ENCODE data around the gene CDH11.

DNA sequence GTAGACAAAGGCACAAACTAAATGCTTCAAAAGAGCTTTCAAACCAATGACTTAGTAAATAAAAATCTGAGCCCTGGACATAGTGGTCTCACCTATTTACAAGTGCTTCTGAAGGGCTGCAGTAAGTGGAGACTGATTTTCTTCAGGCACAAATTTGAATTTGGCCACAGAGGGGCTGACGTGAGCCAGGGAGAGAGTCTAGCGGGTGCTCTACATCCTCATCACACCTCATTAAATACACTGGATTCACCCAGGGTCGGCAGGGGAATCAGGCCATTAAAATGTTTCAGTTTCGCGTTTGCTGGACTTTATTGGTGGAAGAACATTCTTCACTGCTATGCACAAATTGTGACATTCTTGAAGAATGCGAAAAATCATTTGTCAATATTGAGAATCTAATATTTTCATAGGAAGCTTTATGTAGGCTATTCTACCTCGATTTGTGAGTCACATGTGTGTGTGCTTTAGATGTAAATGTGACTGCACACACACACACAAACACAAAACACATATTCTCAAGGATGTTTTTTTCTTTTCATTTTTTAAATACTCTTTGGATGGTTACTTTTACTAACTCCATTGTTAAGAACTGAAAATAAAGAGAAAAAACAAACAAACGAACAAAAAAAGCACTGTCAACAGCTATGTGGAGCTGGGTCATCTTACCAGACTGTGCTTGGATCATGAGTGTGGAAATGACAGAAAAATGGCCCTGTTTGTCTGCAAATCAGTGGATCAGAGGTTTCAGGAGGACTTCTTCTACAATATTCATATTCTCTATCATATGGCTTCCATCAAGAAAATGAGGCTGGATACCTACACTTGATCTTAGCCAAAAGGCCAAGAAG, 58.9 kb downstream of the CDH11 start:
- TF ChIP-seq, protein P1, sequence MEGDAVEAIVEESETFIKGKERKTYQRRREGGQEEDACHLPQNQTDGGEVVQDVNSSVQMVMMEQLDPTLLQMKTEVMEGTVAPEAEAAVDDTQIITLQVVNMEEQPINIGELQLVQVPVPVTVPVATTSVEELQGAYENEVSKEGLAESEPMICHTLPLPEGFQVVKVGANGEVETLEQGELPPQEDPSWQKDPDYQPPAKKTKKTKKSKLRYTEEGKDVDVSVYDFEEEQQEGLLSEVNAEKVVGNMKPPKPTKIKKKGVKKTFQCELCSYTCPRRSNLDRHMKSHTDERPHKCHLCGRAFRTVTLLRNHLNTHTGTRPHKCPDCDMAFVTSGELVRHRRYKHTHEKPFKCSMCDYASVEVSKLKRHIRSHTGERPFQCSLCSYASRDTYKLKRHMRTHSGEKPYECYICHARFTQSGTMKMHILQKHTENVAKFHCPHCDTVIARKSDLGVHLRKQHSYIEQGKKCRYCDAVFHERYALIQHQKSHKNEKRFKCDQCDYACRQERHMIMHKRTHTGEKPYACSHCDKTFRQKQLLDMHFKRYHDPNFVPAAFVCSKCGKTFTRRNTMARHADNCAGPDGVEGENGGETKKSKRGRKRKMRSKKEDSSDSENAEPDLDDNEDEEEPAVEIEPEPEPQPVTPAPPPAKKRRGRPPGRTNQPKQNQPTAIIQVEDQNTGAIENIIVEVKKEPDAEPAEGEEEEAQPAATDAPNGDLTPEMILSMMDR (conservative IDR thresholded peaks at IDR 0.05; ENCODE audit: low read length) = no peak
- TF ChIP-seq EZH2phosphoT487 (IDR thresholded peaks at IDR 0.05; ENCODE audit: borderline replicate concordance) = no peak

Measured in Loucy (cell line).